Frontal cortex (tissue), 4 donors: ENCODE data around the gene WNT8A. TPM values are rescaled to one million over a fixed set of nuclear protein-coding genes. Genes with fewer than 3 reads are reported as not detected.

Experiments
- DNase-seq, 2 donors: peaks; one replicate each; pipeline ENCODE4 v3.0.0; 2012; ENCODE audit warnings: low spot score in 2 of 2
- FAIRE-seq: peaks from 2 replicates; lab custom pipeline; 2012; peaks lifted over from hg19 to GRCh38; lab: Jason Lieb, UNC
- small RNA-seq: library from RNA; depleted of rRNA; stranded (forward); fragments of <200 nt; gene quantifications from one replicate; pipeline ENCODE3, GENCODE V24; 2014
- total RNA-seq: library from RNA; depleted of rRNA; stranded (reverse); fragments of >200 nt; gene quantifications from one replicate; pipeline ENCODE4 v1.2.3, GENCODE V29; 2014
- donor health status: control.
- donor health status: control.
- donor health status: control.

WNT8A gene
- total RNA-seq, 1 donor from 2014 or later, result 0.82 TPM

DNA sequence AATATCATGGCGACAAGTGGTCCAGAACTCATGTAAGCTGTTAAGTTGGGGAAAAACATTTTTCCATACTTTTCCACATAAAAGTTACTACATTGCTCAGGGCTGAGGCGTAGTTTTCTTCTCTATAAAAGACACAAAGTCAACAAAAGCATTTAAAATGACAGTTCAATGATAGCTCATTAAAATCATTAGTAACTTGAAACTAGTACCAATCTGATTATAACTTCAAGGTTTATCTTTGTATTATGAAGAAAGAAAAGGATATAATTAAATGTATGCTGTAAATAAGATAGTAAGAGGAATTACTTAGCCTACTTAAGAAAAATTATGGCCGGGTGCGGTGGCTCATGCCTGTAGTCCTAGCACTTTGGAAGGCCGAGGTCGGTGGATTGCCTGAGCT, 45.5 kb downstream of the WNT8A start:
- FAIRE-seq (no peak), DNase-seq (no peak)

DNA sequence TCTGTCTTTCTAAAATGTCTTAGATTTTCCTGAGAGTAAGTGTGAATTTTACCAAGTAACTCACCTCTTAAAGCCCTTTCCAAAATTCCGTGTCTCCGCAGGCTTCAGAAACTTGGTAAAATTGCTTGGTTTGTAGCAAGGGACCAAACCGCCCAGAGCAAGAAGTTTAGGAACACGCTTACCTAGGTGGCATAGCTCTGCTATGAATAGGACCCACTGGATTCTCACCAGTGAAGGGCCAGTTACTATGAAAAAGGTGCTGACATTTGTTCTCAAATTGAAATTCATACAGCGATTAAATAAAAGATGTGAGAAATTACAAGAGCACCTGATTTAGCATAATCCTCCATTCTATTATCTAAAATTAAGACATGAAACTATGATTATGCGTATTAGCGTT, 48.7 kb downstream of the WNT8A start:
- DNase-seq (no peak), FAIRE-seq (no peak)

DNA sequence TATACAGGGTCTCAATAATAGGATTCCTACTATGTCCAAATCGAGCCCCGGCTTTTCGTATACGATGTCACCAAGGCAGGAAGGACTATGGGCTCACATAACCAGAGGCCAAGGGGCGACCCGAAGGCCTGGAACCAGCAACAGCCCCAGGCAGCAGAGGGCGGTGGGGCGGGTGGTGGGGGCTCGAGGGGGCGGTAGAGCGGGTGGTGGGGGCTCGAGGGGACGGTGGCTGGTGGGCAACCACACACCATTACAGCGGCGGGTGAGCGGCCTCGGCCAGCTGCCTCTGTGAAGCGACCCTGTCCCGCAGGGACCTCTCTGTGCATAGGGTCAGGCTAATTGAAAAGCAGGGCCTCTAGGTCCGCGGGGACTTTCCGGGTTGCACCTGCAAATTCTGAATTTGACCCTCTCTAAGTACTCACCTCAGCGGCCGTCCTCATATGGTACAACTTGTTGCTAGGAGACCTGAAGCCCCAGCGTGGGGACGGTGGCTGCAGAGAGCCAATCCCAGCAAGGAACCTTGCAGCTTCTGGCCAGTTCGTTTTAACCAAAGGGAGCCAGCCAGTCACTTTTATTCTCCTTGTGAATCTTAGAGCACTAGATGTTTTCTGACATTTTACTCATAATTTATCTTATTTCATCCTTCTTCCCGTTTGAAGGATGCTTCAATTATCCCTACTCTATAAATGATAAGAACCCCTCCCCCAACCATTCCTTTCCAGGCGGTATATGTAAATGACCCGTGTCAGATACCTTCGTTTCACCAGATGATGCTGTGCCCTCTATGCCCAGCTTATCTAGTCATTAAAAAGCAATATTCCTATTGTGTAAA, 55.3 kb downstream of the WNT8A start, which contains the start of gene NME5:
NME5 (minus strand) TSS at position 480 of the 832 bp plus-strand sequence. CDS start 648 bp downstream, outside the sequence.
- DNase-seq, result peak; percentile 52 to 57
- no peak for FAIRE-seq

DNA sequence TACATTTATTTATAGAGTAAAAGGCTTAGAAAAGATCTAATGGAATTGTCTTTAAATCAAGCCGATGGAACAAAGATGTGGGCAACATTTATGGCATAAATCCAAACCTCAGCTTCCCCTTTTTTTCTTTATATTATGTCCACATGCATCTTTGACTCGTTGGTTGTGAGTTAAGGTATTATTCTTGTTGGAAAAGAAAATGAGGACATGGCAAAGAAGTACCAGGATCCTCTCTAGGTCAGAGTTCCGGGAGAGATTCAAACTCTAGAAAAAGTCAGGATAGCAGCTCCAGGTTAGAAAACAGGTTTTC, 55.9 kb downstream of the WNT8A start:
- FAIRE-seq (no peak), DNase-seq (no peak)

DNA sequence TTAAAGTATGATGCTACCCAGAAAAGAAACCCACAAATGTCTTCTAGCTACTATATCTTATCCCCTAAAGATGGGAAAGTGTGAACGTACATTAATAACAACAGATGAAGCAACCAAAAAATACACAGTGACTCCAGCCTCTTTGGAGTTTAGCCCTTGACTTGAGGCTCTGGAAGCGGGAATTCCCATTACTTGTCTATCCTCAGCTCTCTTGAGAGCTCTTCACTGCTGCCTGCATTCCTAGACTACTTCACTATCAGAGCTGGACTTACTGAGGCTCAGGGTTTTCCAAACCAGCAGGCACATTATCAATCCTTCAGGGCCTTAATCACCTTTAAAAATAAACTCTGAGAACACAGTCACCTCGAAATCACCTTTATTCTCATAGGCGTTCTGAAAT, 56.4 kb downstream of the WNT8A start:
- no peak for FAIRE-seq
- DNase-seq, result no peak

Small RNA genes within 50 kb of the gene (small RNA-seq; reads per million reads assigned to genes)
- gene RNU6-1148P (not detected), gene RNU6-460P (not detected), gene RNU6-888P (not detected)

Other genes with a start within 250 kb of the WNT8A start
- not detected for gene MYOT, start 216.2 kb upstream of the WNT8A start, total RNA-seq
- not detected for gene PKD2L2, start 194.6 kb upstream of the WNT8A start, total RNA-seq
- gene FAM13B, start 51.0 kb upstream of the WNT8A start, total RNA-seq, result 84.8 TPM
- gene NME5, start 55.4 kb downstream of the WNT8A start, total RNA-seq, result 13.0 TPM
- 41.2 TPM for gene BRD8, start 94.6 kb downstream of the WNT8A start, total RNA-seq
- gene KIF20A, start 95.1 kb downstream of the WNT8A start, total RNA-seq, result 4.1 TPM
- 32.2 TPM for gene CDC23, start 129.3 kb downstream of the WNT8A start, total RNA-seq
- gene GFRA3, start 190.6 kb downstream of the WNT8A start, total RNA-seq, result not detected
- gene CDC25C, start 247.8 kb downstream of the WNT8A start, total RNA-seq, result 2.4 TPM